ENCODE measurements around the gene ZNF428. TPM values are rescaled to one million over a fixed set of nuclear protein-coding genes. Genes with fewer than 3 reads are reported as not detected.

Gene ZNF428
- total and polyA plus RNA-seq, 4 donors, result 27.9 to 95.3 (median 46.2) TPM

DNA sequence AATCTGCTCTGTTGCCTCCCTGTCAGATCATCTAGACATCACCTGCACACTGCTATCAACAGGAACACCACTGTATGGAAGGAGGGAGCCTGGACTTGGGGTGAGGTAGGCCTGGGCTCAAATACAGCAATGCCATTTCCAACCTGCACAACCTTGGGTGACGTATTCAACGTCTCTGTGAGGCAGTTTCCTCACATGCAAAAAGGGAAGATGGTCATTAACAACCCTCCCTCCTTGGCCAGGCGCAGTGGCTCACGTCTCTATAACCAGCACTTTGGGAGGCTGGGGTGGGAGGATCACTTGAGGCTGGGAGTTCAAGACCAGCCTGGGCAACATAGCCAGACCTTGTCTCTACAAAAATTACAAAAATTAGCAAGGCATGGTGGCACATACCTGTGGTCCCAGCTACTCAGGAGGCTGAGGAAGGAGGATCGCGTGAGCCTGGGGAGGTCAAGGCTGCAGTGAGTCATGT, 57.2 kb downstream of the ZNF428 start:
- H3K9me3 ChIP-seq (ENCODE audit: control insufficient read depth in 4 of 4, insufficient read depth in 3 of 4, low read length in 3 of 4), result no peaks in the 10 kb centered on the region
- WGBS, 2 donors, result 33 to 64% methylated on average over 6 of the region's 6 CpGs
- ATAC-seq (ENCODE audit: insufficient read depth, low FRiP score) (no peak), DNase-seq (no peak)
- TF ChIP-seq, protein P1, sequence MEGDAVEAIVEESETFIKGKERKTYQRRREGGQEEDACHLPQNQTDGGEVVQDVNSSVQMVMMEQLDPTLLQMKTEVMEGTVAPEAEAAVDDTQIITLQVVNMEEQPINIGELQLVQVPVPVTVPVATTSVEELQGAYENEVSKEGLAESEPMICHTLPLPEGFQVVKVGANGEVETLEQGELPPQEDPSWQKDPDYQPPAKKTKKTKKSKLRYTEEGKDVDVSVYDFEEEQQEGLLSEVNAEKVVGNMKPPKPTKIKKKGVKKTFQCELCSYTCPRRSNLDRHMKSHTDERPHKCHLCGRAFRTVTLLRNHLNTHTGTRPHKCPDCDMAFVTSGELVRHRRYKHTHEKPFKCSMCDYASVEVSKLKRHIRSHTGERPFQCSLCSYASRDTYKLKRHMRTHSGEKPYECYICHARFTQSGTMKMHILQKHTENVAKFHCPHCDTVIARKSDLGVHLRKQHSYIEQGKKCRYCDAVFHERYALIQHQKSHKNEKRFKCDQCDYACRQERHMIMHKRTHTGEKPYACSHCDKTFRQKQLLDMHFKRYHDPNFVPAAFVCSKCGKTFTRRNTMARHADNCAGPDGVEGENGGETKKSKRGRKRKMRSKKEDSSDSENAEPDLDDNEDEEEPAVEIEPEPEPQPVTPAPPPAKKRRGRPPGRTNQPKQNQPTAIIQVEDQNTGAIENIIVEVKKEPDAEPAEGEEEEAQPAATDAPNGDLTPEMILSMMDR (IDR thresholded peaks at IDR 0.05; ENCODE audit: control extremely low read depth, extremely low read depth), result no peak
- peaks cover 0 to 13% (median 0%) of the 10 kb centered on the region in 5 donors for H3K4me1 ChIP-seq (ENCODE audit: control insufficient read depth in 5 of 5, insufficient read depth in 5 of 5, low read length in 5 of 5)
- no peak overlapping the region for H3K4me3 ChIP-seq
- no peak overlapping the region for H3K9ac ChIP-seq (ENCODE audit: insufficient read depth in 1 of 2, low read length in 2 of 2)
- peak overlapping the region in 1 of 2 donors; percentile 60 for H3K27ac ChIP-seq (ENCODE audit: low read depth in 1 of 2, low read length in 1 of 2)
- peaks cover 0 to 28% (median 11%) of the 10 kb centered on the region in 4 donors for H3K36me3 ChIP-seq (ENCODE audit: control insufficient read depth in 4 of 4, insufficient read depth in 4 of 4, low read length in 4 of 4)
- H3K27me3 ChIP-seq (ENCODE audit: control insufficient read depth in 3 of 3, insufficient read depth in 3 of 3, low read length in 2 of 3), result no peaks in the 10 kb centered on the region

DNA sequence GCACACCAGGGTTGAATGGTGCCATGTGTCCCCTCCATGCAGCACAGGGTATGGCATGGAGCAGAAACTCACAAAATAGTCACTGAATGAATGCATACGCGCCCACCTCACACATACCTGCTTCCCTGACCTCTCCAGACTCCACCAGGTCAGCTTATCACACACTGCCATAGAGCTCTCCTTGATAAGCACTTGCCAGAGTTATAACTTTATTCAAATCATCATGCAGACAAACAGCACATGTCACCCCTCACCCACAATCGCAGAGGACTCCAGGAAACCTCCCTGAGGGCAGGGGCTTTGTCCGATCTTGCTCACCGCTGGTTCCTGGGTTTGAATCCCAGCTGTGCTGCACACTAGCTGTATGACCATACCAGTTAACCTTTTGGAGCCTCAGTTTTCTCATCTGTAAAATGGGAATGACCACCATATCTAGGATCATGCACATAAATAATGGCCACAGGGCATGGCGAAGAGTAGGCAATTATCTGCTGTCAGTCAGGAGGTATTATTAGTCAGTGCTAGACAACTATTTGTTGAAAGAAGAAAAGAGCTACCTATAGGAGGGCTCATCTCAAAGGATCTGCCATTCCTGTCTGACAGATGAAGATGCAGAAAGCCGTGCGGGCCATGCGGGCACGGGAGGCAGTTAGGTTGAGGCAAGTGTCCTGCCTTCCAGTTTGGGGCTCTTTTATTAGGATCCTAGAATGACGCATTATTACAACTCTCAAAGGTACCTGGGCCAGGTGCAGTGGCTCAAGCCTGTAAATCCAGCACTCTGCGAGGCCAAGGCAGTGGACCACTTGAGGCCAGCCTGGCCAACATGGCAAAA, 58.1 kb downstream of the ZNF428 start:
- Histone ChIP-seq H3K27me3 (ENCODE audit: control insufficient read depth in 3 of 3, insufficient read depth in 3 of 3, low read length in 2 of 3) (no peaks in the 10 kb centered on the region), H3K27ac (ENCODE audit: low read depth in 1 of 2, low read length in 1 of 2) (no peak overlapping the region), H3K36me3 (ENCODE audit: control insufficient read depth in 4 of 4, insufficient read depth in 4 of 4, low read length in 4 of 4) (peaks cover 0 to 28% (median 11%) of the 10 kb centered on the region in 4 donors), H3K4me1 (ENCODE audit: control insufficient read depth in 5 of 5, insufficient read depth in 5 of 5, low read length in 5 of 5) (peaks cover 0 to 13% (median 0%) of the 10 kb centered on the region in 5 donors), H3K4me3 (no peak overlapping the region), H3K9me3 (ENCODE audit: control insufficient read depth in 4 of 4, insufficient read depth in 3 of 4, low read length in 3 of 4) (no peaks in the 10 kb centered on the region), H3K9ac (ENCODE audit: insufficient read depth in 1 of 2, low read length in 2 of 2) (no peak overlapping the region)
- no peak for ATAC-seq (ENCODE audit: insufficient read depth, low FRiP score)
- 91 to 93% methylated on average over 12 of the region's 12 CpGs for WGBS, 2 donors
- TF ChIP-seq, protein P1 (IDR thresholded peaks at IDR 0.05; ENCODE audit: control extremely low read depth, extremely low read depth), result no peak
- DNase-seq, result no peak

DNA sequence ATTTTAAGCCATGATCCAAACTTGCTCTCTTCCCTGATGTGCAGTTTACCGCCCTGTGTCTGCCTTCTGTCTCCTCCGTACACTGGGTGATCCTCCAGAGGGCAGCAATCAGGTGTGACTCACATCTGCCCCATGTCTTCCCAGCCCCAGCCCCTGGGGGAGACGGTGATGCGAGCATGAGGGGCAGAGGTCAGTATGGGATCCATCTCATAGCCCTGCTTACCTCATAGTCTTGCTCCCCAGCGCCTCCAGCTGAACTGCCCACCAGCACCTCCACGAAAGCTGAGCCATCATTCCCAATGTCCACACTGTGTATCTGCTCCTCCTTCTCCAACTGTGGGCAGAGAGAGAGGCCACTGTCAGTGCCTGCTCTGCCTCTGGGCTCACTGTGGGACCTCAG, 58.7 kb downstream of the ZNF428 start:
- Histone ChIP-seq H3K27ac (ENCODE audit: low read depth in 1 of 2, low read length in 1 of 2) (no peak overlapping the region), H3K27me3 (ENCODE audit: control insufficient read depth in 3 of 3, insufficient read depth in 3 of 3, low read length in 2 of 3) (no peaks in the 10 kb centered on the region), H3K36me3 (ENCODE audit: control insufficient read depth in 4 of 4, insufficient read depth in 4 of 4, low read length in 4 of 4) (peaks cover 0 to 28% (median 13%) of the 10 kb centered on the region in 4 donors), H3K4me3 (no peak overlapping the region), H3K4me1 (ENCODE audit: control insufficient read depth in 5 of 5, insufficient read depth in 5 of 5, low read length in 5 of 5) (peaks cover 0 to 13% (median 0%) of the 10 kb centered on the region in 5 donors), H3K9me3 (ENCODE audit: control insufficient read depth in 4 of 4, insufficient read depth in 3 of 4, low read length in 3 of 4) (no peaks in the 10 kb centered on the region), H3K9ac (ENCODE audit: insufficient read depth in 1 of 2, low read length in 2 of 2) (no peak overlapping the region)
- 89 to 90% methylated on average over 6 of the region's 6 CpGs for WGBS, 2 donors
- no peak for ATAC-seq (ENCODE audit: insufficient read depth, low FRiP score)
- no peak for DNase-seq
- TF ChIP-seq, protein P1 (IDR thresholded peaks at IDR 0.05; ENCODE audit: control extremely low read depth, extremely low read depth), result no peak

Small RNA genes within 50 kb of the gene (small RNA-seq; reads per million reads assigned to genes)
- not detected for gene RN7SL368P (ENCODE audit: low replicate concordance)

Other genes with a start within 250 kb of the ZNF428 start
- not detected for gene TEX101, start 204.7 kb downstream of the ZNF428 start, total RNA-seq
- not detected for gene TEX101, start 204.7 kb downstream of the ZNF428 start, polyA plus RNA-seq
- under 1 TPM; 0.28 to 0.89 TPM for gene LYPD3, start 154.0 kb downstream of the ZNF428 start, total RNA-seq
- gene LYPD3, start 154.0 kb downstream of the ZNF428 start, polyA plus RNA-seq, result 1 to 10 TPM; 1.0 to 1.7 TPM
- 10 to 100 TPM in 1 of 2 donors, 1 to 10 TPM in 1; 9.8 to 23.4 TPM for gene PHLDB3, start 114.9 kb downstream of the ZNF428 start, total RNA-seq
- gene PHLDB3, start 114.9 kb downstream of the ZNF428 start, polyA plus RNA-seq, result 1 to 10 TPM; 5.8 to 6.0 TPM
- 10 to 100 TPM; 15.0 to 49.3 TPM for gene ETHE1, start 92.4 kb downstream of the ZNF428 start, total RNA-seq
- gene ETHE1, start 92.4 kb downstream of the ZNF428 start, polyA plus RNA-seq, result 10 to 100 TPM; 25.7 to 76.9 TPM
- 1 to 10 TPM in 1 of 2 donors, under 1 TPM in 1; 0.65 to 2.3 TPM for gene ZNF575, start 86.4 kb downstream of the ZNF428 start, total RNA-seq
- under 1 TPM; 0.48 to 0.65 TPM for gene ZNF575, start 86.4 kb downstream of the ZNF428 start, polyA plus RNA-seq
- 10 to 100 TPM; 26.5 to 32.2 TPM for gene XRCC1, start 44.1 kb downstream of the ZNF428 start, total RNA-seq
- 10 to 100 TPM; 15.4 to 22.4 TPM for gene XRCC1, start 44.1 kb downstream of the ZNF428 start, polyA plus RNA-seq
- 1 to 10 TPM; 6.1 to 8.9 TPM for gene PINLYP, start 43.8 kb downstream of the ZNF428 start, total RNA-seq
- gene PINLYP, start 43.8 kb downstream of the ZNF428 start, polyA plus RNA-seq, result 10 to 100 TPM in 1 of 2 donors, 1 to 10 TPM in 1; 7.9 to 14.2 TPM
- 10 to 100 TPM; 23.7 to 28.3 TPM for gene IRGQ, start 23.5 kb downstream of the ZNF428 start, total RNA-seq
- 1 to 10 TPM; 3.8 to 7.5 TPM for gene IRGQ, start 23.5 kb downstream of the ZNF428 start, polyA plus RNA-seq
- 10 to 100 TPM in 1 of 2 donors, 1 to 10 TPM in 1; 5.8 to 14.8 TPM for gene ZNF576, start 23.0 kb downstream of the ZNF428 start, total RNA-seq
- gene ZNF576, start 23.0 kb downstream of the ZNF428 start, polyA plus RNA-seq, result 10 to 100 TPM in 1 of 2 donors, 1 to 10 TPM in 1; 9.8 to 17.2 TPM
- gene SRRM5, start 7.5 kb downstream of the ZNF428 start, total RNA-seq, result under 1 TPM in 1 of 2 donors, not detected in 1; 0.31 TPM
- under 1 TPM; 0.22 to 0.49 TPM for gene SRRM5, start 7.5 kb downstream of the ZNF428 start, polyA plus RNA-seq
- gene CADM4, start 20.2 kb upstream of the ZNF428 start, total RNA-seq, result 10 to 100 TPM in 1 of 2 donors, 1 to 10 TPM in 1; 5.9 to 12.2 TPM
- gene CADM4, start 20.2 kb upstream of the ZNF428 start, polyA plus RNA-seq, result 1 to 10 TPM; 6.3 to 8.7 TPM
- 100 to 1,000 TPM in 1 of 2 donors, 10 to 100 TPM in 1; 65.6 to 107 TPM for gene PLAUR, start 50.5 kb upstream of the ZNF428 start, total RNA-seq
- 100 to 1,000 TPM in 1 of 2 donors, 10 to 100 TPM in 1; 36.3 to 298 TPM for gene PLAUR, start 50.5 kb upstream of the ZNF428 start, polyA plus RNA-seq
- gene IRGC, start 96.4 kb upstream of the ZNF428 start, total RNA-seq, result not detected
- not detected for gene IRGC, start 96.4 kb upstream of the ZNF428 start, polyA plus RNA-seq
- gene SMG9, start 135.3 kb upstream of the ZNF428 start, total RNA-seq, result 10 to 100 TPM; 23.5 to 55.9 TPM
- gene SMG9, start 135.3 kb upstream of the ZNF428 start, polyA plus RNA-seq, result 10 to 100 TPM; 29.0 to 30.2 TPM
- gene KCNN4, start 161.3 kb upstream of the ZNF428 start, total RNA-seq, result 10 to 100 TPM in 1 of 2 donors, 1 to 10 TPM in 1; 2.4 to 13.5 TPM
- 10 to 100 TPM; 11.9 to 31.7 TPM for gene KCNN4, start 161.3 kb upstream of the ZNF428 start, polyA plus RNA-seq
- 1 to 10 TPM in 1 of 2 donors, under 1 TPM in 1; 0.51 to 8.1 TPM for gene LYPD5, start 182.8 kb upstream of the ZNF428 start, total RNA-seq
- 1 to 10 TPM; 2.4 to 3.3 TPM for gene LYPD5, start 182.8 kb upstream of the ZNF428 start, polyA plus RNA-seq
- gene ZNF283, start 207.7 kb upstream of the ZNF428 start, total RNA-seq, result 10 to 100 TPM in 1 of 2 donors, 1 to 10 TPM in 1; 6.1 to 34.2 TPM
- 1 to 10 TPM; 1.6 to 2.5 TPM for gene ZNF283, start 207.7 kb upstream of the ZNF428 start, polyA plus RNA-seq

Measured in lung (tissue), 13 donors.